ENCODE results near the gene PURA. TPM values are rescaled to one million over a fixed set of nuclear protein-coding genes. Genes with fewer than 3 reads are reported as not detected.

PURA gene
- polyA plus RNA-seq, 1 donor from 2014 or later = 2.3 TPM

GRCh38 chr5:140142246-140142645 lies 28.3 kb downstream of the PURA start:
- Histone ChIP-seq H3K9me3 (ENCODE audit: low read length) (no peaks in the 10 kb centered on the region), H3K36me3 (ENCODE audit: insufficient read depth, low read length) (no peaks in the 10 kb centered on the region), H3K27me3 (ENCODE audit: insufficient read depth, low read depth, low read length) (peaks cover 27% of the 10 kb centered on the region), H3K27ac (ENCODE audit: low read length) (no peak overlapping the region), H3K4me2 (ENCODE audit: low read length) (no peak overlapping the region), H3K9ac (ENCODE audit: low read length) (no peak overlapping the region), H3K4me3 (ENCODE audit: low read length) (no peak overlapping the region), H3K79me2 (replicated peaks; ENCODE audit: insufficient read depth, low read length) (no peaks in the 10 kb centered on the region), H4K20me1 (ENCODE audit: insufficient read depth) (no peaks in the 10 kb centered on the region), H3K9me2 (ENCODE audit: insufficient read depth, low read length) (no peaks in the 10 kb centered on the region), H2AFZ (ENCODE audit: low read depth, low read length) (no peak overlapping the region), H3F3A (ENCODE audit: insufficient read depth, low read length, poor library complexity, severe bottlenecking) (no peaks in the 10 kb centered on the region)
- no peak for TF ChIP-seq EZH2 (IDR thresholded peaks at IDR 0.05; ENCODE audit: borderline replicate concordance, insufficient read depth, low read length, poor library complexity, severe bottlenecking)
- TF ChIP-seq REST (IDR thresholded peaks at IDR 0.05; ENCODE audit: borderline replicate concordance) = no peak

GRCh38 chr5:140142856-140143255 lies 28.9 kb downstream of the PURA start:
- no peaks in the 10 kb centered on the region for H3F3A ChIP-seq (ENCODE audit: insufficient read depth, low read length, poor library complexity, severe bottlenecking)

More at GRCh38 chr5:140142856-140143255, 28.9 kb downstream of the PURA start:
- TF ChIP-seq MXI1 (conservative IDR thresholded peaks at IDR 0.05; ENCODE audit: poor library complexity, severe bottlenecking) = no peak
- TF ChIP-seq SMC3 (conservative IDR thresholded peaks at IDR 0.05; ENCODE audit: poor library complexity) = no peak
- TF ChIP-seq REST (IDR thresholded peaks at IDR 0.05; ENCODE audit: borderline replicate concordance) = no peak
- TF ChIP-seq RAD21 (conservative IDR thresholded peaks at IDR 0.05) = no peak
- no peak for TF ChIP-seq TAF1 (IDR thresholded peaks at IDR 0.05; ENCODE audit: low read depth)
- TF ChIP-seq EP300 (conservative IDR thresholded peaks at IDR 0.05; ENCODE audit: poor library complexity, severe bottlenecking) = no peak
- TF ChIP-seq POLR2AphosphoS5 (IDR thresholded peaks at IDR 0.05) = no peak
- TF ChIP-seq CTCF (IDR thresholded peaks at IDR 0.05; ENCODE audit: poor library complexity, severe bottlenecking) = no peak
- TF ChIP-seq EZH2 (IDR thresholded peaks at IDR 0.05; ENCODE audit: borderline replicate concordance, insufficient read depth, low read length, poor library complexity, severe bottlenecking) = no peak
- H3K9ac ChIP-seq (ENCODE audit: low read length) = no peak overlapping the region
- H3K9me2 ChIP-seq (ENCODE audit: insufficient read depth, low read length) = no peaks in the 10 kb centered on the region
- H2AFZ ChIP-seq (ENCODE audit: low read depth, low read length) = no peak overlapping the region
- peaks cover 33% of the 10 kb centered on the region for H3K27me3 ChIP-seq (ENCODE audit: insufficient read depth, low read depth, low read length)
- H3K79me2 ChIP-seq (replicated peaks; ENCODE audit: insufficient read depth, low read length) = no peaks in the 10 kb centered on the region
- H3K27ac ChIP-seq (ENCODE audit: low read length) = no peak overlapping the region
- no peak overlapping the region for H3K4me2 ChIP-seq (ENCODE audit: low read length)
- no peak overlapping the region for H3K4me3 ChIP-seq (ENCODE audit: low read length)
- H3K9me3 ChIP-seq (ENCODE audit: low read length) = no peaks in the 10 kb centered on the region
- no peaks in the 10 kb centered on the region for H4K20me1 ChIP-seq (ENCODE audit: insufficient read depth)
- no peaks in the 10 kb centered on the region for H3K36me3 ChIP-seq (ENCODE audit: insufficient read depth, low read length)
